ENCODE measurements around the gene TBC1D5. TPM values are rescaled to one million over a fixed set of nuclear protein-coding genes. Genes with fewer than 3 reads are reported as not detected.

Gene TBC1D5
- total RNA-seq, 1 donor from 2014 or later, result 48.1 TPM

- TF ChIP-seq POLR2AphosphoS5 (IDR thresholded peaks at IDR 0.05; ENCODE audit: insufficient read depth in 1 of 2, low read depth in 1 of 2), result no peak
- no peak for TF ChIP-seq POLR2A (IDR thresholded peaks at IDR 0.05)
- TF ChIP-seq, protein P1, sequence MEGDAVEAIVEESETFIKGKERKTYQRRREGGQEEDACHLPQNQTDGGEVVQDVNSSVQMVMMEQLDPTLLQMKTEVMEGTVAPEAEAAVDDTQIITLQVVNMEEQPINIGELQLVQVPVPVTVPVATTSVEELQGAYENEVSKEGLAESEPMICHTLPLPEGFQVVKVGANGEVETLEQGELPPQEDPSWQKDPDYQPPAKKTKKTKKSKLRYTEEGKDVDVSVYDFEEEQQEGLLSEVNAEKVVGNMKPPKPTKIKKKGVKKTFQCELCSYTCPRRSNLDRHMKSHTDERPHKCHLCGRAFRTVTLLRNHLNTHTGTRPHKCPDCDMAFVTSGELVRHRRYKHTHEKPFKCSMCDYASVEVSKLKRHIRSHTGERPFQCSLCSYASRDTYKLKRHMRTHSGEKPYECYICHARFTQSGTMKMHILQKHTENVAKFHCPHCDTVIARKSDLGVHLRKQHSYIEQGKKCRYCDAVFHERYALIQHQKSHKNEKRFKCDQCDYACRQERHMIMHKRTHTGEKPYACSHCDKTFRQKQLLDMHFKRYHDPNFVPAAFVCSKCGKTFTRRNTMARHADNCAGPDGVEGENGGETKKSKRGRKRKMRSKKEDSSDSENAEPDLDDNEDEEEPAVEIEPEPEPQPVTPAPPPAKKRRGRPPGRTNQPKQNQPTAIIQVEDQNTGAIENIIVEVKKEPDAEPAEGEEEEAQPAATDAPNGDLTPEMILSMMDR (IDR thresholded peaks at IDR 0.05), result no peak
- intact Hi-C loops (cut with DNase I), result no loop called here
- no peaks in the 10 kb centered on the region for H3K9me3 ChIP-seq
- no peak overlapping the region for H3K27ac ChIP-seq
- no peak for DNase-seq (ENCODE audit: extremely low spot score in 2 of 2)
- H3K27me3 ChIP-seq, result no peaks in the 10 kb centered on the region
- no peaks in the 10 kb centered on the region for H3K4me1 ChIP-seq
- H3K4me3 ChIP-seq, result no peak overlapping the region
- peaks cover 0 to 8% of the 10 kb centered on the region in 2 donors for H3K36me3 ChIP-seq
Measured at GRCh38 chr3:17369973-17370372, 372.5 kb downstream of the TBC1D5 start.

- Histone ChIP-seq H3K4me1 (no peaks in the 10 kb centered on the region), H3K9me3 (no peaks in the 10 kb centered on the region), H3K27ac (no peak overlapping the region), H3K36me3 (no peaks in the 10 kb centered on the region), H3K27me3 (no peaks in the 10 kb centered on the region), H3K4me3 (no peak overlapping the region)
- TF ChIP-seq, protein P1 (IDR thresholded peaks at IDR 0.05), result no peak
- TF ChIP-seq POLR2AphosphoS5 (IDR thresholded peaks at IDR 0.05; ENCODE audit: insufficient read depth in 1 of 2, low read depth in 1 of 2) (no peak), POLR2A (IDR thresholded peaks at IDR 0.05) (no peak)
- DNase-seq (ENCODE audit: extremely low spot score in 2 of 2), result no peak
- intact Hi-C loops (cut with DNase I), result no loop called here
Measured at GRCh38 chr3:17367171-17367570, 375.3 kb downstream of the TBC1D5 start.

DNA sequence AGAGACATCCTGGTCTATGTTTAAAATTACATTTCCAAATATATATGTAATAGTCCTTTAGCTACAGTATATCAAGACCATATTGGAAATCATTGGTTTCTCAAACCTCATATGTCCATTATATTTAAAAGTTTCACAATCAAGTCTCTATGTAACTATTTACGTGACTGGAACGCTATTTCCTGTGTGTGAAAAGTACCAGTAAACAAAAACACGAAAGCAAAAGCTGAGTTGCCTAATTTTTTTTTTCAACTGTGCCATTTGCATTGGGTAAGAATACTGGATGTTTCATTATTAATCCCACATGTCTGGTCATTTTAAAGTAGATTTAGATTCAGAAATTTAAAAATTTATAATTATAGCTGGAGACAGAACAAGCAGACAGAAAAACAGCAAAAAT is 381.4 kb downstream of the TBC1D5 start:
- intact Hi-C loops (cut with DNase I), result no loop called here
- Histone ChIP-seq H3K36me3 (no peaks in the 10 kb centered on the region), H3K9me3 (no peaks in the 10 kb centered on the region), H3K27me3 (no peaks in the 10 kb centered on the region), H3K4me3 (no peak overlapping the region), H3K4me1 (peaks cover 10% of the 10 kb centered on the region), H3K27ac (no peak overlapping the region)
- DNase-seq (ENCODE audit: extremely low spot score in 2 of 2), result no peak
- TF ChIP-seq POLR2AphosphoS5 (IDR thresholded peaks at IDR 0.05; ENCODE audit: insufficient read depth in 1 of 2, low read depth in 1 of 2), result no peak
- no peak for TF ChIP-seq POLR2A (IDR thresholded peaks at IDR 0.05)
- TF ChIP-seq, protein P1 (IDR thresholded peaks at IDR 0.05), result no peak

DNA sequence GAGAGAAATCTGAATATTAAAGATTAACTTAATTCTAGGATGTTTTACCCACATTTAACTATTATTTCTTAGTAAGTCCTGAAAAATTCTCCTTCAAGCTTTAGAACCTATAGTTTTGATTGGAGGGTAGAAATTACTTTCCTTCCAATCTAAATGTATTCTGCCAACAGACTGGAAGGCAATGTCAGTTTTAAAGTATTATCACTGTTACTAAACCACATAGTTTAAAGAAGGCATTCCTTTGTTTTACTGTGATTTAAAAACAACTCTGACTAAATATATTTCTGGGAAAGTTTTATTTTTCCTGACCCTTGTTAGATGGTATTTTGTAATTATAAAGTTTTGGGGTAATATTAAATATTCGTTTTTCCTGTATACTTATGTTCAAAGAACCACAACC is 382.5 kb downstream of the TBC1D5 start:
- no peak overlapping the region for H3K4me3 ChIP-seq
- H3K27me3 ChIP-seq, result no peaks in the 10 kb centered on the region
- DNase-seq (ENCODE audit: extremely low spot score in 2 of 2), result no peak
- intact Hi-C loops (cut with DNase I), result no loop called here
- H3K36me3 ChIP-seq, result no peaks in the 10 kb centered on the region
- no peak overlapping the region for H3K27ac ChIP-seq
- H3K4me1 ChIP-seq, result peaks cover 21% of the 10 kb centered on the region
- H3K9me3 ChIP-seq, result no peaks in the 10 kb centered on the region
- TF ChIP-seq POLR2A (IDR thresholded peaks at IDR 0.05) (no peak), POLR2AphosphoS5 (IDR thresholded peaks at IDR 0.05; ENCODE audit: insufficient read depth in 1 of 2, low read depth in 1 of 2) (no peak)
- TF ChIP-seq, protein P1 (IDR thresholded peaks at IDR 0.05), result no peak

DNA sequence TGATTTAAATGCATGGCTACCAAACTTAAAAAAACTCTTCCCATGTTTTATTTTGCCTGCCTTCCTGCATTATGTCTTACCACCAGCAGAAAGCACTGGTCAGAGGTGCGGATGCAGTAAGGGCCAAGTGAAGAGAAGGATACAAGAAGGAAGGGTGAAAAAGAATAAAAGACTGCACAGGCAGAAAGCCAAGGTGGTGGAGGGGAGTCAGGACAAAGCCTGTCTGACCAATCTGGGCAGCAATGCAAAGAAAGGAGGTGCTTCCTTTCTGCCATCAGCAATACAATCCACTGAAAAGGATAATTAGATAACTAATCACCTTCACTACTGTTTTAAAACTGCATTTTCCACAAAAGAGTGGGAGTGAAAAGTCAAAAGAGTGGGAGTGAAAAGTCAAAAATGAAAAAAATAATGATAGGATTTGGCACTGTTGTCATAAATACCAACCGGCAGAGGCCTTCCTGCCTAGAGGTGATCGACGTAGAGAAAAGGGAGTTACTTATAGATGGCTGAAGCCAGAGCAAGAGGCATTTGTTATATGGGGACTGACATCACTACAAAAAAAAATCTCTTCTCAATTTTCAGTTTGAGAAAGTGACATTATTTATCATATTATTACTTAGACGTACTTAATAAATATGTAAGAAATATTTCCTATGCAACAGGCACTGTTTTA is 385.3 kb downstream of the TBC1D5 start:
- Histone ChIP-seq H3K27me3 (no peaks in the 10 kb centered on the region), H3K27ac (no peak overlapping the region), H3K4me1 (peaks cover 36% of the 10 kb centered on the region), H3K9me3 (no peaks in the 10 kb centered on the region), H3K36me3 (no peaks in the 10 kb centered on the region), H3K4me3 (no peak overlapping the region)
- intact Hi-C loops (cut with DNase I), result no loop called here
- no peak for TF ChIP-seq POLR2AphosphoS5 (IDR thresholded peaks at IDR 0.05; ENCODE audit: insufficient read depth in 1 of 2, low read depth in 1 of 2)
- TF ChIP-seq POLR2A (IDR thresholded peaks at IDR 0.05), result no peak
- TF ChIP-seq, protein P1 (IDR thresholded peaks at IDR 0.05), result no peak
- DNase-seq (ENCODE audit: extremely low spot score in 2 of 2), result no peak

Measured in vagina (tissue), 2 donors.